IMR-90 (cell line): ENCODE data around the gene NAIF1. TPM values are rescaled to one million over a fixed set of nuclear protein-coding genes. Genes with fewer than 3 reads are reported as not detected.

Experiments
- ATAC-seq: fragments of 200-7000 bp; cut with Tn5 transposase; 2 replicates; pipeline ENCODE4 v1.9.1; 2020; ENCODE audit warnings: low read depth, mild to moderate bottlenecking, moderate library complexity
- BruUV-seq: library from RNA; stranded (reverse); fragments of 400-500 nt; replicated peaks from 2 replicates; lab custom pipeline; 2021; lab: Mats Ljungman, UMichigan
- CTCF ChIA-PET: fragments of 300-600 bp; formaldehyde crosslinking; extraction: SDS; loops from one replicate; lab custom pipeline; 2021; ENCODE audit warnings: antibody characterized with exemption; lab: Yijun Ruan, JAX
- POLR2A ChIA-PET: fragments of 300-600 bp; sonication (Branson Sonifier 250); formaldehyde crosslinking; loops from one replicate; lab custom pipeline; 2022; ENCODE audit warnings: antibody characterized with exemption; ENCODE audit not compliant: unreplicated experiment; lab: Charles Lee
- DNase-seq: peaks from one replicate; pipeline ENCODE4 v3.0.0; 2013
- H2AFZ ChIP-seq: replicated peaks from 2 replicates; pipeline ENCODE3; 2013; ENCODE audit warnings: low read length, mild to moderate bottlenecking; ENCODE audit not compliant: poor library complexity
- H2AK5ac ChIP-seq: 2 replicates; pipeline ENCODE4 v1.6.1; 2013; ENCODE audit warnings: low read depth, low read length, inconsistent platforms
- H2AK9ac ChIP-seq: replicated peaks from 2 replicates; pipeline ENCODE3; 2013; ENCODE audit warnings: mild to moderate bottlenecking, low read depth, low read length, moderate library complexity; ENCODE audit not compliant: poor library complexity
- H2BK120ac ChIP-seq: 2 replicates; pipeline ENCODE4 v1.6.1; 2013; ENCODE audit warnings: low read depth, low read length, inconsistent platforms
- H2BK15ac ChIP-seq: 3 replicates; pipeline ENCODE4 v1.6.1; 2013; ENCODE audit warnings: low read depth, low read length, inconsistent platforms
- H2BK20ac ChIP-seq: 2 replicates; pipeline ENCODE4 v1.6.1; 2013; ENCODE audit warnings: low read depth, mild to moderate bottlenecking, inconsistent platforms, low read length, moderate library complexity
- H2BK5ac ChIP-seq: 2 replicates; pipeline ENCODE4 v1.6.1; 2013; ENCODE audit warnings: mild to moderate bottlenecking, low read depth, low read length, inconsistent platforms; ENCODE audit not compliant: poor library complexity, severe bottlenecking
- H3K14ac ChIP-seq: replicated peaks from 2 replicates; pipeline ENCODE4 v1.6.1; 2013; ENCODE audit warnings: low read depth, low read length, inconsistent platforms
- H3K18ac ChIP-seq: 2 replicates; pipeline ENCODE4 v1.6.1; 2013; ENCODE audit warnings: low read depth, low read length, control low read depth
- H3K23ac ChIP-seq: 2 replicates; pipeline ENCODE4 v1.6.1; 2013; ENCODE audit warnings: low read depth, low read length, inconsistent platforms
- H3K27ac ChIP-seq: 2 replicates; pipeline ENCODE4 v1.5.1; 2013; ENCODE audit warnings: mild to moderate bottlenecking, control low read depth, low read length; ENCODE audit not compliant: insufficient read depth
- H3K27me3 ChIP-seq: 2 replicates; pipeline ENCODE4 v1.6.1; 2013; ENCODE audit warnings: low read length; ENCODE audit not compliant: control insufficient read depth, insufficient read depth
- H3K36me3 ChIP-seq: 2 replicates; pipeline ENCODE4 v1.6.1; 2013; ENCODE audit warnings: low read length, mixed read lengths; ENCODE audit not compliant: control insufficient read depth, insufficient read depth
- H3K4ac ChIP-seq: 2 replicates; pipeline ENCODE4 v1.6.1; 2013; ENCODE audit warnings: low read depth, low read length, inconsistent platforms
- H3K4me1 ChIP-seq: 2 replicates; pipeline ENCODE4 v1.6.1; 2013; ENCODE audit warnings: low read length, mixed read lengths; ENCODE audit not compliant: control insufficient read depth, insufficient read depth
- H3K4me2 ChIP-seq: 2 replicates; pipeline ENCODE4 v1.6.1; 2013; ENCODE audit warnings: low read depth, mild to moderate bottlenecking, control low read depth, low read length, moderate library complexity
- H3K4me3 ChIP-seq: 2 replicates; pipeline ENCODE4 v1.5.1; 2013; ENCODE audit warnings: low read depth, mild to moderate bottlenecking, control low read depth, low read length, moderate library complexity; ENCODE audit not compliant: insufficient read depth
- H3K56ac ChIP-seq: 2 replicates; pipeline ENCODE4 v1.6.1; 2013; ENCODE audit warnings: low read length, inconsistent platforms; ENCODE audit not compliant: insufficient read depth; ENCODE audit errors: extremely low read depth
- H3K79me1 ChIP-seq, 2 experiments: 2 replicates each; pipeline ENCODE4 v1.6.1; 2013; ENCODE audit warnings: low read length in 2 of 2, inconsistent platforms in 1 of 2, low read depth in 1 of 2
- H3K9ac ChIP-seq: 2 replicates; pipeline ENCODE4 v1.6.1; 2013; ENCODE audit warnings: low read depth, low read length, control low read depth
- H3K9me1 ChIP-seq: 2 replicates; pipeline ENCODE4 v1.6.1; 2013; ENCODE audit warnings: low read length, inconsistent platforms; ENCODE audit not compliant: insufficient read depth
- H3K9me3 ChIP-seq: 2 replicates; pipeline ENCODE4 v1.6.1; 2013; ENCODE audit warnings: low read length; ENCODE audit not compliant: control insufficient read depth, insufficient read depth
- H4K20me1 ChIP-seq: 2 replicates; pipeline ENCODE4 v1.6.1; 2013; ENCODE audit warnings: low read length, inconsistent platforms; ENCODE audit not compliant: insufficient read depth
- H4K5ac ChIP-seq: 2 replicates; pipeline ENCODE4 v1.6.1; 2013; ENCODE audit warnings: mild to moderate bottlenecking, low read depth, low read length, control low read depth
- H4K8ac ChIP-seq, 2 experiments: 2 replicates each; pipeline ENCODE4 v1.6.1; 2013; ENCODE audit warnings: low read depth in 2 of 2, low read length in 2 of 2, control low read depth in 1 of 2, inconsistent platforms in 1 of 2
- H4K91ac ChIP-seq: 2 replicates; pipeline ENCODE4 v1.6.1; 2013; ENCODE audit warnings: low read depth, low read length, inconsistent platforms; ENCODE audit not compliant: insufficient read depth
- CEBPB ChIP-seq: IDR thresholded peaks from 2 replicates; pipeline ENCODE4 v1.6.1; 2012; ENCODE audit warnings: low read depth, low read length, improper control_type of control experiment
- RCOR1 ChIP-seq: IDR thresholded peaks from 2 replicates; pipeline ENCODE4 v1.6.1; 2012; ENCODE audit warnings: mild to moderate bottlenecking, low read length, improper control_type of control experiment; ENCODE audit not compliant: insufficient replicate concordance
- WGBS, 2 experiments: methylation state at CpG; one replicate each; pipeline versions ENCODE4 v1.1.5 to v1.1.7; 2013; ENCODE audit warnings: missing lambda C conversion rate in 2 of 2; ENCODE audit not compliant: insufficient read length in 1 of 2; ENCODE audit errors: extremely low coverage in 2 of 2; 5-methylcytosine and 5-hydroxymethylcytosine counted together
- dilution Hi-C: fragments of 300-500 bp; cut with HindIII; formaldehyde crosslinking; loops from one replicate; pipeline ENCODE4 v1.14.3; 2018; ENCODE audit warnings: low sequenced_read_pairs; ENCODE audit not compliant: unreplicated experiment
- in situ Hi-C: fragments of 300-500 bp; cut with MboI; formaldehyde crosslinking; loops from 3 replicates; pipeline ENCODE4 v1.14.3; 2019; ENCODE audit warnings: low sequenced_read_pairs, inconsistent platforms, mixed read lengths
- intact Hi-C: fragments of 100-400 bp; cut with micrococcal nuclease; formaldehyde crosslinking; loops from 2 replicates; pipeline ENCODE4 v1.10.0; 2022
- polyA plus RNA-seq, 3 experiments: library from polyadenylated mRNA; depleted of rRNA; stranded (reverse); fragments of >200 nt; gene quantifications; 2 replicates each; pipeline ENCODE4 v1.2.3, GENCODE V29; 2012; ENCODE audit warnings: low replicate concordance in 1 of 3
- total RNA-seq: library from RNA; depleted of rRNA; stranded (reverse); fragments of >200 nt; gene quantifications from 2 replicates; pipeline ENCODE4 v1.2.3, GENCODE V29; 2012

Gene NAIF1
- total and polyA plus RNA-seq, 2 of the 4 experiments (the other 2 are of a cell fraction) = 9.7 to 10.1 TPM

GRCh38 chr9:128026773-128027541 lies 40.2 kb downstream of the NAIF1 start:
- H3K36me3 ChIP-seq = no peaks in the 10 kb centered on the region
- no peak overlapping the region for H3K18ac ChIP-seq
- DNase-seq (no peak), ATAC-seq (peak; percentile 35)
- H4K8ac ChIP-seq = peak overlapping the region in 1 of 2 experiments; percentile 59; a peak in 1 of 4 replicates
- intact Hi-C loops = no loop called here
- H3K14ac ChIP-seq = 0 out of 2 replicates have a peak overlapping the region, but pooled peaks have one; percentile 14
- H3K4me3 ChIP-seq = no peak overlapping the region
- POLR2A ChIA-PET = no interaction called here
- no TSS peak for BruUV-seq
- H3K9me1 ChIP-seq = 0 out of 2 replicates have a peak, but pooled peaks cover 2% of the 10 kb centered on the region
- peak overlapping the region; percentile 63 for H2AFZ ChIP-seq
- dilution Hi-C loops = no loop called here
- H3K23ac ChIP-seq = no peak overlapping the region
- CTCF ChIA-PET = interaction anchor here (0.7 kb wide), 1 partner anchor 14 kb away, joined by 3 read pairs; no protein-coding TSS in a partner anchor
- H3K27ac ChIP-seq = no peak overlapping the region
- H3K4me1 ChIP-seq = peaks cover 4% of the 10 kb centered on the region; the same call in 1 of the 2 replicates
- WGBS, 2 experiments = no CpG with 5 or more reads among the region's 11 CpGs
- TF ChIP-seq CEBPB (peak; percentile 41; the same call in 1 of the 2 replicates), RCOR1 (no peak)
- peak overlapping the region; percentile 13; the same call in 1 of the 2 replicates for H3K4ac ChIP-seq
- H3K56ac ChIP-seq = no peak overlapping the region
- H3K9me3 ChIP-seq = no peaks in the 10 kb centered on the region
- H3K4me2 ChIP-seq = no peak overlapping the region
- H3K9ac ChIP-seq = peak overlapping the region; percentile 18; the same call in 1 of the 2 replicates
- no peak overlapping the region for H2BK5ac ChIP-seq
- peak overlapping the region; percentile 51 for H2AK9ac ChIP-seq
- no peak overlapping the region for H2BK120ac ChIP-seq
- H2AK5ac ChIP-seq = no peak overlapping the region
- H2BK15ac ChIP-seq = no peak overlapping the region
- no peaks in the 10 kb centered on the region for H3K79me1 ChIP-seq
- no peaks in the 10 kb centered on the region for H3K27me3 ChIP-seq
- H2BK20ac ChIP-seq = no peak overlapping the region
- no peak overlapping the region for H4K91ac ChIP-seq
- H4K20me1 ChIP-seq = no peaks in the 10 kb centered on the region
- H4K5ac ChIP-seq = no peak overlapping the region
- in situ Hi-C loops = no loop called here
